Upper lobe of left lung (tissue), 4 donors: Measurements from ENCODE around the gene FREM1.

Experiments used
- CTCF ChIP-seq, 6 experiments: fragments of 450-650 bp in 4 of 6; fragments of 200-600 bp in 2 of 6; sonication (generic) in 2 of 6; IDR thresholded peaks; one replicate each; pipeline ENCODE4 v1.5.1; 2016 to 2019; ENCODE audit warnings: antibody characterized with exemption in 6 of 6
- EP300 ChIP-seq, 4 donors: sonication (generic); formaldehyde crosslinking; IDR thresholded peaks; one replicate each; pipeline ENCODE4 v1.5.1; 2017; ENCODE audit warnings: antibody characterized with exemption in 4 of 4, control low read depth in 2 of 4
- POLR2A ChIP-seq, 4 donors: fragments of 450-650 bp; IDR thresholded peaks; one replicate each; pipeline ENCODE4 v1.5.1; 2016 to 2017; ENCODE audit warnings: antibody characterized with exemption in 4 of 4, mild to moderate bottlenecking in 2 of 4
- POLR2AphosphoS5 ChIP-seq, 2 donors: sonication (generic); formaldehyde crosslinking; IDR thresholded peaks; one replicate each; pipeline ENCODE4 v1.5.1; 2017; ENCODE audit warnings: antibody characterized with exemption in 2 of 2

GRCh38 chr9:14705079-14705478, 205.1 kb downstream of the FREM1 start:
- TF ChIP-seq CTCF (IDR thresholded peaks at IDR 0.05) = no peak
- no peak for TF ChIP-seq POLR2AphosphoS5 (IDR thresholded peaks at IDR 0.05)
- no peak for TF ChIP-seq POLR2A (IDR thresholded peaks at IDR 0.05)
- TF ChIP-seq EP300 (IDR thresholded peaks at IDR 0.05) = no peak
